OCI-LY7 (cell line): ENCODE data around the gene DAGLA. TPM values are rescaled to one million over a fixed set of nuclear protein-coding genes. Genes with fewer than 3 reads are reported as not detected.

Experiments
- BruUV-seq: library from RNA; stranded (reverse); fragments of 400-500 nt; replicated peaks from 2 replicates; lab custom pipeline; 2021; lab: Mats Ljungman, UMichigan
- CTCF ChIA-PET: fragments of 300-600 bp; sonication (Branson Sonifier 250); formaldehyde crosslinking; loops from one replicate; lab custom pipeline; 2022; ENCODE audit warnings: antibody characterized with exemption; ENCODE audit not compliant: unreplicated experiment; lab: Charles Lee
- POLR2A ChIA-PET: fragments of 300-600 bp; sonication (Branson Sonifier 250); formaldehyde crosslinking; loops from one replicate; lab custom pipeline; 2022; ENCODE audit warnings: antibody characterized with exemption; lab: Charles Lee
- DNase-seq: peaks from one replicate; pipeline ENCODE4 v3.0.0-alpha.2; 2015; ENCODE audit warnings: low spot score
- H2AFZ ChIP-seq: fragments of 200-600 bp; sonication (generic), shearing (Covaris generic); 2 replicates; pipeline ENCODE4 v1.6.1; 2014; ENCODE audit warnings: mild to moderate bottlenecking, antibody characterized with exemption, low read length, moderate library complexity
- H3K27ac ChIP-seq: fragments of 200-600 bp; sonication (generic); 2 replicates; pipeline ENCODE4 v1.5.1; 2014; ENCODE audit warnings: mixed run types, low read depth, mild to moderate bottlenecking, moderate library complexity, low read length, inconsistent platforms; ENCODE audit not compliant: poor library complexity, severe bottlenecking
- H3K36me3 ChIP-seq: fragments of 200-600 bp; sonication (generic); 2 replicates; pipeline ENCODE4 v1.6.1; 2014; ENCODE audit warnings: mild to moderate bottlenecking, antibody characterized with exemption, low read length, moderate library complexity, mixed read lengths; ENCODE audit not compliant: insufficient read depth
- H3K4me1 ChIP-seq: fragments of 200-600 bp; sonication (generic); 2 replicates; pipeline ENCODE4 v1.5.1; 2014; ENCODE audit warnings: mild to moderate bottlenecking, low read length; ENCODE audit not compliant: insufficient read depth, poor library complexity, severe bottlenecking
- H3K4me2 ChIP-seq: fragments of 200-600 bp; sonication (generic); 2 replicates; pipeline ENCODE4 v1.6.1; 2014; ENCODE audit warnings: mild to moderate bottlenecking, low read length
- H3K4me3 ChIP-seq: fragments of 200-600 bp; sonication (generic); 2 replicates; pipeline ENCODE4 v1.5.1; 2014; ENCODE audit warnings: mild to moderate bottlenecking, low read depth, low read length; ENCODE audit not compliant: poor library complexity, severe bottlenecking
- H3K79me2 ChIP-seq: fragments of 200-600 bp; sonication (generic); 2 replicates; pipeline ENCODE4 v1.6.1; 2016; ENCODE audit warnings: low read depth, mild to moderate bottlenecking, low read length, moderate library complexity, mixed read lengths; ENCODE audit not compliant: insufficient read depth
- H3K9me2 ChIP-seq: fragments of 200-600 bp; sonication (generic); 2 replicates; pipeline ENCODE4 v1.6.1; 2016; ENCODE audit warnings: mild to moderate bottlenecking, low read length, mixed read lengths; ENCODE audit not compliant: insufficient read depth
- H3K9me3 ChIP-seq: fragments of 200-600 bp; sonication (generic); 2 replicates; pipeline ENCODE4 v1.6.1; 2014; ENCODE audit warnings: mild to moderate bottlenecking, mixed run types, low read length, mixed read lengths
- H4K20me1 ChIP-seq: fragments of 200-600 bp; sonication (generic); 2 replicates; pipeline ENCODE4 v1.6.1; 2014; ENCODE audit warnings: mild to moderate bottlenecking, antibody characterized with exemption, low read length, moderate library complexity, mixed read lengths; ENCODE audit not compliant: insufficient read depth
- EZH2phosphoT487 ChIP-seq: fragments of 200-600 bp; sonication (generic); IDR thresholded peaks from 2 replicates; pipeline ENCODE4 v1.6.1; 2018; ENCODE audit warnings: low read depth, borderline replicate concordance, mild to moderate bottlenecking, mixed run types, antibody characterized with exemption, low read length, moderate library complexity, mixed read lengths
- intact Hi-C: fragments of 100-400 bp; cut with micrococcal nuclease; formaldehyde crosslinking; loops from one replicate; pipeline ENCODE4 v1.10.0; 2022; ENCODE audit not compliant: unreplicated experiment
- total RNA-seq, 2 experiments: library from RNA; depleted of rRNA in 1 of 2; stranded (reverse); fragments of >200 nt in 1 of 2; shearing (Covaris generic) in 1 of 2; gene quantifications; 2 replicates each; pipeline ENCODE4 v1.2.3, GENCODE V29; 2014 to 2022
- TF ChIP-seq, protein P1 (sequence below): fragments of 200-600 bp; sonication (generic); conservative IDR thresholded peaks from 2 replicates; pipeline ENCODE4 v1.5.1; 2014; ENCODE audit warnings: mild to moderate bottlenecking, antibody characterized with exemption, low read length, moderate library complexity, mixed read lengths

Gene DAGLA
- total RNA-seq, 2 experiments from 2014 or later: not detected

DNA sequence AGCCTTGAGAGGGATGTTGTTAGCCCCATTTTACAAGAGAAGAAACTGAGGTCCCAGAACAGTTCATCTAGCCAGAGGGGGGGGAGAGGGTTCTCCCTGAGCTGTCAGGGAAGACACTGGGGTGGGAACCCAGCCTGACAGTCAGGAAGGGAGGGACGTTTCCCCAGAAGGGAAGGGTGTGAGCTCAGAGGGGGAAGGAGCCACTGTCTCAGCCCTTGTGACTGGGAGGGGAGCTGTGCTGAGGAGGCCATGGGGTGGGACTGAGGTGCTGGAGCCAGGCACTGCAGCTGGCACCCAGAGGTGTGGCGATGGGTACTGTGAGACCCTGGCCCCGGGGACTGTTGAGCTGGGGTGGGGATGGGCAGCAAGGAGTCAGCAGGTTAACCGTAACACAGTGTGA is 35.7 kb downstream of the DAGLA start:
- no peak overlapping the region for H2AFZ ChIP-seq
- no peaks in the 10 kb centered on the region for H3K36me3 ChIP-seq
- H3K27ac ChIP-seq: no peak overlapping the region
- ChIA-PET CTCF (no interaction called here), POLR2A (no interaction called here)
- H3K4me2 ChIP-seq: no peak overlapping the region
- no peaks in the 10 kb centered on the region for H3K79me2 ChIP-seq
- H3K4me3 ChIP-seq: no peak overlapping the region
- TF ChIP-seq EZH2phosphoT487: no peak
- TF ChIP-seq, protein P1, sequence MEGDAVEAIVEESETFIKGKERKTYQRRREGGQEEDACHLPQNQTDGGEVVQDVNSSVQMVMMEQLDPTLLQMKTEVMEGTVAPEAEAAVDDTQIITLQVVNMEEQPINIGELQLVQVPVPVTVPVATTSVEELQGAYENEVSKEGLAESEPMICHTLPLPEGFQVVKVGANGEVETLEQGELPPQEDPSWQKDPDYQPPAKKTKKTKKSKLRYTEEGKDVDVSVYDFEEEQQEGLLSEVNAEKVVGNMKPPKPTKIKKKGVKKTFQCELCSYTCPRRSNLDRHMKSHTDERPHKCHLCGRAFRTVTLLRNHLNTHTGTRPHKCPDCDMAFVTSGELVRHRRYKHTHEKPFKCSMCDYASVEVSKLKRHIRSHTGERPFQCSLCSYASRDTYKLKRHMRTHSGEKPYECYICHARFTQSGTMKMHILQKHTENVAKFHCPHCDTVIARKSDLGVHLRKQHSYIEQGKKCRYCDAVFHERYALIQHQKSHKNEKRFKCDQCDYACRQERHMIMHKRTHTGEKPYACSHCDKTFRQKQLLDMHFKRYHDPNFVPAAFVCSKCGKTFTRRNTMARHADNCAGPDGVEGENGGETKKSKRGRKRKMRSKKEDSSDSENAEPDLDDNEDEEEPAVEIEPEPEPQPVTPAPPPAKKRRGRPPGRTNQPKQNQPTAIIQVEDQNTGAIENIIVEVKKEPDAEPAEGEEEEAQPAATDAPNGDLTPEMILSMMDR: no peak
- DNase-seq: no peak
- no peaks in the 10 kb centered on the region for H4K20me1 ChIP-seq
- no TSS peak for BruUV-seq
- H3K9me3 ChIP-seq: no peaks in the 10 kb centered on the region
- intact Hi-C loops: no loop called here
- no peaks in the 10 kb centered on the region for H3K4me1 ChIP-seq
- H3K9me2 ChIP-seq: no peaks in the 10 kb centered on the region

DNA sequence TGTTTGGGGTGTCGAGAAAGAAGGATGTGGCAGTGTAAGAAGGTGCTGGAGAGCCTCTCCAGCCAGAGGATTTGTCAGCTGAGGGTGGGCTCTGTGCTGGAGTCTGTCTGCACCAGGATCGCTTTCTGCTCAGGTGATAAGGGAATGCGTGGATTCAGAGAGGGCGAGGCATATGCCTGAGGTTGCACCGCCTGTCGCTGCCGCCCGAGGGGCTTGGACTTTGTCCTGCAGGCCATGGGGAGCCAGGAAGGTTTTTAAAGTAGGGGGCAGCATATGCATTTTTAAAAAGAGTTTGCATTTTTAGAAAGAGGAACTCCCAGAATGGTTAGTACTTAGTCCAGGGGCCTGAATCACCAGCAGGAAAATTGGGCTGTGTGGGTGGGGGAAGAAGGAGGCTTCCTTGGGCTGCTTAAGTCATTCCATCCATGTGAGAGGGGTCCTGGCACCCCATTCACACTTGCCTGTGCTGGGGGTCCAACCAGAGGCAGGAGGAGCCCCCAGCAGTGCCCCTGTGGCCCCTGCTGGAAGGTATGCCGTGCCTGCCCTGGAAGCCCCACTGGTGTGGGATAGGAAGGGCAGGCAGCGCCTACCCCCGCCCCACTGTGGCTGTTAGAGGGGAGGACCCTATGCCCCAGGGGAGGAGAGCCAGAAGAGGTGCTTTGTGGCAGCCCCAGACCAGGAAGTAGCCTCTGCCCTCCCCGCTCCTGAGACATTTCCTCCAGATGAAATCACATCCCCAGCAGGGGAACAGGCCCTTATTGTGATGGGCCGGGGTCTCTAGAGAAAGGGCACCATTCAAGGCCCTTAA is 36.5 kb downstream of the DAGLA start:
- Histone ChIP-seq H3K9me2 (no peaks in the 10 kb centered on the region), H3K4me3 (no peak overlapping the region), H3K4me1 (no peaks in the 10 kb centered on the region), H3K9me3 (no peaks in the 10 kb centered on the region), H3K36me3 (no peaks in the 10 kb centered on the region), H3K79me2 (no peaks in the 10 kb centered on the region), H4K20me1 (no peaks in the 10 kb centered on the region), H3K27ac (no peak overlapping the region), H2AFZ (no peak overlapping the region), H3K4me2 (no peak overlapping the region)
- CTCF ChIA-PET: no interaction called here
- no TSS peak for BruUV-seq
- TF ChIP-seq, protein P1: no peak
- TF ChIP-seq EZH2phosphoT487: no peak
- intact Hi-C loops: no loop called here
- POLR2A ChIA-PET: no interaction called here
- no peak for DNase-seq

DNA sequence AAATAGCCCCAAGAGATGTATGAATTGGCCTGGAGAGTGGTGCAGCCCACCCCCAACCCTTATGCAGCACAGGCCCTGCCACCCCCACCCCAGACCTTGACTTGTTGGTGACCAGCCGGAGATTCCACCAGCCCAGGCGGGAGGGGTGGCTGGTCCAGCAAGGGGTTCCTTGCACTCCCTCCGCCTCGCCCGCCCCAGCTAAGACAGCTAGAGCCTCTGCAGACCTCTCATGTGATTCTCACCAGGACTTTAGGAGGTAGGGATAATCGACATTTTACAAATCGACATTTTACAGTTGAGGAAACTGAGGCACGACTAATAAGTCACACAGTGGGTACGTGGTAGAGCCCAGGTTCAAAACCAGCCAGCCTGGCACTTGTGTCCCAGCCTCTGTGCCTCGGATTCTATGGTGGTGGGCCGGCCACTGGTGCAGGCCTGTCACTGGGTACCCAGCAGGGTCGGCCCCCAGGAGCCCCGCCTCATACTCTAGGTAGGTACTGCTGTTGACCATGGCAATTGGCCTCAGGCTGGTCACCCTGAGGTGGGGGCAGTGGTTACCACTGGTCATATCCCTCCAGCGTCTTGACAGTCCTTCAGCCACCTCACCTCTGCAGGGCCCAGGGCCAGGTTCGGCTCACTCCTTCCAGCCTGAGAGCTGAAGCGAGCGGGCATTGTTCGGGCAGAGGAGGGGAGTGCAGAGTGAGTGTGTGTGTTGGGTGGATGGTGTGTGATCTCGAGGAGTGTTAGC is 37.3 kb downstream of the DAGLA start:
- Histone ChIP-seq H3K9me3 (no peaks in the 10 kb centered on the region), H4K20me1 (no peaks in the 10 kb centered on the region), H3K9me2 (no peaks in the 10 kb centered on the region), H2AFZ (no peak overlapping the region), H3K27ac (no peak overlapping the region), H3K4me2 (no peak overlapping the region), H3K79me2 (no peaks in the 10 kb centered on the region), H3K4me1 (no peaks in the 10 kb centered on the region), H3K4me3 (no peak overlapping the region), H3K36me3 (no peaks in the 10 kb centered on the region)
- ChIA-PET POLR2A (no interaction called here), CTCF (no interaction called here)
- no peak for DNase-seq
- intact Hi-C loops: no loop called here
- BruUV-seq: no TSS peak
- TF ChIP-seq EZH2phosphoT487: no peak
- TF ChIP-seq, protein P1: no peak
